ENCODE measurements around the gene LMF1. TPM values are rescaled to one million over a fixed set of nuclear protein-coding genes. Genes with fewer than 3 reads are reported as not detected.

LMF1 gene
- total RNA-seq, 1 donor from 2014 or later, result 14.3 TPM

Other genes starting within 250 kb of the LMF1 start
- 52.8 and 54.4 TPM in 2 replicates for gene ANTKMT, start 249.8 kb downstream of the LMF1 start, total RNA-seq
- 7.3 and 8.3 TPM in 2 replicates for gene CCDC78, start 244.5 kb downstream of the LMF1 start, total RNA-seq
- gene HAGHL, start 243.9 kb downstream of the LMF1 start, total RNA-seq, result 18.5 and 21.4 TPM in 2 replicates
- 42.8 and 43.4 TPM in 2 replicates for gene CIAO3, start 230.0 kb downstream of the LMF1 start, total RNA-seq
- gene MSLN, start 210.2 kb downstream of the LMF1 start, total RNA-seq, result not detected in 2 replicates
- gene RPUSD1, start 182.6 kb downstream of the LMF1 start, total RNA-seq, result 35.1 and 35.3 TPM in 2 replicates
- 108 and 119 TPM in 2 replicates for gene CHTF18, start 182.4 kb downstream of the LMF1 start, total RNA-seq
- not detected in 2 replicates for gene GNG13, start 170.2 kb downstream of the LMF1 start, total RNA-seq
- gene SOX8, start 10.8 kb upstream of the LMF1 start, total RNA-seq, result 0.78 and 1.2 TPM in 2 replicates
- not detected in 2 replicates for gene SSTR5, start 101.8 kb upstream of the LMF1 start, total RNA-seq
- gene C1QTNF8, start 125.3 kb upstream of the LMF1 start, total RNA-seq, result not detected in 2 replicates
- 0.09 TPM in 2 replicates for gene CACNA1H, start 182.1 kb upstream of the LMF1 start, total RNA-seq